Neuronal stem cell (in vitro differentiated cells): Measurements from ENCODE around the gene ITPR1.

ENCODE experiments used
- DNase-seq: peaks from one replicate; pipeline ENCODE4 v3.0.0-alpha.2; 2013; ENCODE audit warnings: low spot score
- H2AFZ ChIP-seq: one replicate; pipeline ENCODE4 v1.6.1; 2013; ENCODE audit warnings: mild to moderate bottlenecking, low read length, inconsistent platforms
- H2AK5ac ChIP-seq: 2 replicates; pipeline ENCODE4 v1.6.1; 2013; ENCODE audit warnings: low read depth, mild to moderate bottlenecking, inconsistent platforms, low read length, moderate library complexity, mixed read lengths
- H2BK120ac ChIP-seq: 2 replicates; pipeline ENCODE4 v1.6.1; 2013; ENCODE audit warnings: low read depth, mild to moderate bottlenecking, inconsistent platforms, low read length, moderate library complexity, mixed read lengths
- H2BK12ac ChIP-seq: one replicate; pipeline ENCODE4 v1.6.1; 2013; ENCODE audit warnings: low read length, inconsistent platforms
- H2BK15ac ChIP-seq: 2 replicates; pipeline ENCODE4 v1.6.1; 2013; ENCODE audit warnings: mild to moderate bottlenecking, low read length, inconsistent platforms, mixed read lengths
- H2BK5ac ChIP-seq: one replicate; pipeline ENCODE4 v1.6.1; 2013; ENCODE audit warnings: inconsistent platforms, mild to moderate bottlenecking, low read length, moderate library complexity
- H3K14ac ChIP-seq: one replicate; pipeline ENCODE4 v1.6.1; 2013; ENCODE audit warnings: low read length, inconsistent platforms
- H3K18ac ChIP-seq: 2 replicates; pipeline ENCODE4 v1.6.1; 2013; ENCODE audit warnings: low read length, inconsistent platforms
- H3K23ac ChIP-seq: 2 replicates; pipeline ENCODE4 v1.6.1; 2013; ENCODE audit warnings: low read depth, mild to moderate bottlenecking, mixed read lengths, low read length, inconsistent platforms; ENCODE audit not compliant: poor library complexity
- H3K27ac ChIP-seq: replicated peaks from 3 replicates; pipeline ENCODE4 v1.5.1; 2013; ENCODE audit warnings: low read length, inconsistent platforms
- H3K27me3 ChIP-seq, 3 experiments: 2 replicates each; pipeline ENCODE4 v1.6.1; 2013; ENCODE audit warnings: low read length in 3 of 3, mild to moderate bottlenecking in 2 of 3, inconsistent platforms in 1 of 3, low read depth in 1 of 3, mixed read lengths in 1 of 3, moderate library complexity in 1 of 3; ENCODE audit not compliant: control insufficient read depth in 3 of 3, insufficient read depth in 3 of 3
- H3K36me3 ChIP-seq, 2 donors: replicated peaks in 1 of 2; 2 replicates each; pipeline ENCODE4 v1.6.1; 2013; ENCODE audit warnings: low read length in 2 of 2; ENCODE audit not compliant: control insufficient read depth in 2 of 2, insufficient read depth in 2 of 2
- H3K4ac ChIP-seq: 2 replicates; pipeline ENCODE4 v1.6.1; 2013; ENCODE audit warnings: inconsistent platforms, mild to moderate bottlenecking, low read length, moderate library complexity
- H3K4me1 ChIP-seq, 2 donors: 1 replicate in 1 of 2; 2 replicates in 1 of 2; pipeline ENCODE4 v1.6.1; 2013; ENCODE audit warnings: low read length in 2 of 2, low read depth in 1 of 2; ENCODE audit not compliant: control insufficient read depth in 2 of 2, insufficient read depth in 1 of 2
- H3K4me2 ChIP-seq: one replicate; pipeline ENCODE4 v1.6.1; 2013; ENCODE audit warnings: mild to moderate bottlenecking, low read length, inconsistent platforms; ENCODE audit not compliant: insufficient read depth, poor library complexity, severe bottlenecking
- H3K4me3 ChIP-seq, 2 donors: 2 replicates each; pipeline ENCODE4 v1.5.1; 2013; ENCODE audit warnings: low read length in 2 of 2, mild to moderate bottlenecking in 2 of 2, inconsistent platforms in 1 of 2, moderate library complexity in 1 of 2
- H3K79me1 ChIP-seq: one replicate; pipeline ENCODE4 v1.6.1; 2013; ENCODE audit warnings: low read depth, mild to moderate bottlenecking, inconsistent platforms, low read length, moderate library complexity
- H3K9ac ChIP-seq: one replicate; pipeline ENCODE4 v1.6.1; 2013; ENCODE audit warnings: mild to moderate bottlenecking, low read depth, low read length, inconsistent platforms; ENCODE audit not compliant: poor library complexity
- H3K9me3 ChIP-seq, 2 donors: replicated peaks in 1 of 2; 2 replicates each; pipeline versions ENCODE3 to v1.6.1; 2013; ENCODE audit warnings: low read length in 2 of 2, mild to moderate bottlenecking in 2 of 2, inconsistent platforms in 1 of 2, low read depth in 1 of 2, mixed read lengths in 1 of 2, moderate library complexity in 1 of 2; ENCODE audit not compliant: control insufficient read depth in 2 of 2, insufficient read depth in 1 of 2
- H4K8ac ChIP-seq: one replicate; pipeline ENCODE4 v1.6.1; 2013; ENCODE audit warnings: low read depth, mild to moderate bottlenecking, inconsistent platforms, low read length, moderate library complexity
- H4K91ac ChIP-seq: one replicate; pipeline ENCODE4 v1.6.1; 2013; ENCODE audit warnings: low read length, low read depth, mild to moderate bottlenecking, inconsistent platforms; ENCODE audit not compliant: poor library complexity
- WGBS, 2 donors: extraction: QIAGEN DNeasy Blood & Tissue Kit; methylation state at CpG; one replicate each; pipeline ENCODE4 v1.1.7; 2013; ENCODE audit warnings: missing lambda C conversion rate in 2 of 2, mixed read lengths in 1 of 2; ENCODE audit not compliant: insufficient read length in 2 of 2, insufficient replicate concordance in 1 of 2; ENCODE audit errors: extremely low coverage in 2 of 2; 5-methylcytosine and 5-hydroxymethylcytosine counted together

Gene ITPR1

DNA sequence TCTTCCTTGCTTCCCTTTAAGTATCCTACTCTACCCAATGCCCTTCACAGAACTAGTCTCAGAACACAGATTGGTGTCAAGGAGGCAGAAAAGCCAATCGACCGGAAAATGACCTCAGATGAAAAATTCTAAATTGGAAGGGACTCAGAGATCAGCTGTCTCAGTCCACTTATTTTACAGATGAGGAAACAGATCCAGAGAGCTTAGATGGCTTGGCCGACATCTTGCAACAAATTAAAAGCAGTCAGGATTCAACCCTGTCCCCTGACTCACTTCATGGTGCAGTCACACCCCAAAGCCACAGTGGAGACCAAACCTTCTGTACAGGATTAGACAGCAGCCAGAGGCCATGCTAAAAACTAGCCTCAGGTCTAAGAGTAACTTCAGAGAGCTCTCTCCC is 316.8 kb downstream of the ITPR1 start:
- Histone ChIP-seq H3K36me3 (peaks cover 0 to 1% of the 10 kb centered on the region in 2 donors), H3K18ac (no peak overlapping the region), H3K4ac (no peak overlapping the region), H2BK120ac (no peak overlapping the region), H3K79me1 (no peaks in the 10 kb centered on the region), H3K4me2 (no peak overlapping the region), H2BK15ac (no peak overlapping the region), H3K14ac (no peak overlapping the region), H2AK5ac (no peak overlapping the region), H2BK5ac (no peak overlapping the region), H3K9ac (no peak overlapping the region), H3K27me3 (no peaks in the 10 kb centered on the region), H3K4me1 (no peaks in the 10 kb centered on the region), H2BK12ac (no peak overlapping the region), H3K23ac (no peak overlapping the region), H4K91ac (no peak overlapping the region), H2AFZ (no peak overlapping the region), H3K27ac (no peak overlapping the region), H4K8ac (no peak overlapping the region), H3K4me3 (no peak overlapping the region), H3K9me3 (no peaks in the 10 kb centered on the region)
- WGBS, 2 donors: no CpG with 5 or more reads among the region's 3 CpGs
- DNase-seq: no peak

- Histone ChIP-seq H3K14ac (no peak overlapping the region), H3K4me2 (no peak overlapping the region), H3K9me3 (peaks cover 4 to 7% of the 10 kb centered on the region in 2 donors), H2BK5ac (no peak overlapping the region), H4K91ac (no peak overlapping the region), H3K23ac (no peak overlapping the region), H3K4me3 (no peak overlapping the region), H3K9ac (no peak overlapping the region), H2BK120ac (no peak overlapping the region), H3K4ac (no peak overlapping the region), H3K4me1 (no peaks in the 10 kb centered on the region), H2AFZ (no peak overlapping the region), H3K27ac (no peak overlapping the region), H4K8ac (no peak overlapping the region), H3K18ac (no peak overlapping the region), H3K36me3 (peaks cover 0 to 3% of the 10 kb centered on the region in 2 donors), H2BK12ac (no peak overlapping the region), H2BK15ac (no peak overlapping the region), H3K27me3 (no peaks in the 10 kb centered on the region), H3K79me1 (peaks cover 4% of the 10 kb centered on the region), H2AK5ac (no peak overlapping the region)
- WGBS, 2 donors: no CpG with 5 or more reads among the region's 5 CpGs
- DNase-seq: no peak
Measured at GRCh38 chr3:4812591-4812990, 319.4 kb downstream of the ITPR1 start.

DNA sequence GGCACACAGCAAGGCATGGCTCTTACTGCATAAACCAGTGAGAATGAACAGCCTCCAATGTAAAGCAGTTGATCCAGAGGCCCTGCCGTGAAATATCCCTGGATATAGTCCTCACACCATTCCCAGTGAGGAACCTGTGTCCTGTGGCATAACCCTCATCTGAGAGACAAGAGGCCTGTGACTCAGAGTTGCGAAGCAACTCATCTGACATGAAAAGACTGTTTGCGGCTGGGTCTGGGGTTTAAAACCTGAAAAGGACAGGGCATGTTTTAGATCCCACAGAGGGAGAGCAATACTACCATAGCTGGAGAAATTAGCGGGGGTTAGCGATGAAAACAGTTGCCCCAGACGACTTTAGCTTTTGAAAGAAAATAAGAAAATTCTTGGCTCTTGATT is 320.8 kb downstream of the ITPR1 start:
- Histone ChIP-seq H2BK12ac (no peak overlapping the region), H2AK5ac (no peak overlapping the region), H2AFZ (peak overlapping the region; percentile 55), H3K79me1 (peaks cover 4% of the 10 kb centered on the region), H3K9ac (no peak overlapping the region), H4K91ac (no peak overlapping the region), H3K27me3 (no peaks in the 10 kb centered on the region), H2BK120ac (no peak overlapping the region), H2BK5ac (no peak overlapping the region), H3K23ac (no peak overlapping the region), H3K4me1 (no peaks in the 10 kb centered on the region), H3K4ac (no peak overlapping the region), H3K27ac (no peak overlapping the region), H3K18ac (no peak overlapping the region), H3K4me2 (no peak overlapping the region), H3K36me3 (peaks cover 0 to 3% of the 10 kb centered on the region in 2 donors), H3K4me3 (no peak overlapping the region), H3K9me3 (peaks cover 4 to 12% of the 10 kb centered on the region in 2 donors), H4K8ac (no peak overlapping the region), H2BK15ac (no peak overlapping the region), H3K14ac (no peak overlapping the region)
- no CpG with 5 or more reads among the region's 6 CpGs for WGBS, 2 donors
- DNase-seq: no peak

DNA sequence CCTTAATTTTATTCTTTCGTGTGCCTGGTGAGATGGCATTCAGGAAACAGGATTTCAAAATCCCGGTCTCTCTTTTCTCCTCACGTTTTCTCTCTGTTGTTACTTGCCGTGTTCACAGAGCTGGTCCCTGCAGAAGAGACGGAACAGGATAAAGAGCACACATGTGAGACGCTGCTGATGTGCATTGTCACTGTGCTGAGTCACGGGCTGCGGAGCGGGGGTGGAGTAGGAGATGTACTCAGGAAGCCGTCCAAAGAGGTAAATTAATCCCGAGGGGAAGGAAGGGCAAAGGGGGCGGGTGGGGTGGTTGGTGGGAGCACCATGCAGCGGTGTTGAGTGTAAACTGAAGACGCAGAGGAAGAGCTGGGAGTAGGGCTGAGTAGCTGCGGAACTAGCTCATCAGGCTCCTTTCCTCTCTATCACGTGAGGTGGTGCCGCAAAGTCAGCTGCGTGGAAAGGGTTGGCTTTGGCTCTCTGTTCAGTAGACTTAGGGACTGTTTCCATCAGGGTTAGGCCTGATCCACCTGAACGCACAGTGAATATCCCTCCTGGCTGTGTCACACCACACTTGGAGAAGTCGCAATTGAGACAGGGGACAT is 321.3 kb downstream of the ITPR1 start:
- no CpG with 5 or more reads among the region's 20 CpGs for WGBS, 2 donors
- Histone ChIP-seq H3K23ac (no peak overlapping the region), H3K4me1 (no peaks in the 10 kb centered on the region), H3K36me3 (peaks cover 0 to 3% of the 10 kb centered on the region in 2 donors), H3K27ac (no peak overlapping the region), H4K8ac (no peak overlapping the region), H3K14ac (peak overlapping the region; percentile 77), H3K4ac (no peak overlapping the region), H2BK5ac (no peak overlapping the region), H3K18ac (no peak overlapping the region), H2BK15ac (no peak overlapping the region), H3K9ac (peak overlapping the region; percentile 26), H3K27me3 (no peaks in the 10 kb centered on the region), H3K4me2 (no peak overlapping the region), H3K79me1 (peaks cover 4% of the 10 kb centered on the region), H2AK5ac (no peak overlapping the region), H3K9me3 (peaks cover 4 to 12% of the 10 kb centered on the region in 2 donors), H2BK120ac (no peak overlapping the region), H2AFZ (peak overlapping the region; percentile 55), H2BK12ac (no peak overlapping the region), H4K91ac (no peak overlapping the region), H3K4me3 (no peak overlapping the region)
- DNase-seq: no peak
